Measurements from ENCODE around the gene ARMC6.

The ARMC6 gene

GRCh38 chr19:19052921-19053320 is 19.5 kb downstream of the ARMC6 start:
- in situ Hi-C loops (cut with MboI; ENCODE audit: low sequenced_read_pairs): loop anchor here (10.0 kb wide), 1 partner anchor 302 kb away; no protein-coding TSS in a partner anchor

GRCh38 chr19:19053508-19054314 is 20.3 kb downstream of the ARMC6 start:
- in situ Hi-C loops (cut with MboI; ENCODE audit: low sequenced_read_pairs): loop anchor here (10.0 kb wide), 1 partner anchor 301 kb away; no protein-coding TSS in a partner anchor

- in situ Hi-C loops (cut with MboI; ENCODE audit: low sequenced_read_pairs): loop anchor here (10.0 kb wide), 1 partner anchor 300 kb away; no protein-coding TSS in a partner anchor
Measured at GRCh38 chr19:19054315-19054938, 21.0 kb downstream of the ARMC6 start.

GRCh38 chr19:19054939-19055440 is 21.6 kb downstream of the ARMC6 start:
- in situ Hi-C loops (cut with MboI; ENCODE audit: low sequenced_read_pairs): loop anchor here (10.0 kb wide), 1 partner anchor 300 kb away; no protein-coding TSS in a partner anchor

GRCh38 chr19:19055701-19056100 is 22.3 kb downstream of the ARMC6 start:
- in situ Hi-C loops (cut with MboI; ENCODE audit: low sequenced_read_pairs): loop anchor here (10.0 kb wide), 1 partner anchor 299 kb away; no protein-coding TSS in a partner anchor

GRCh38 chr19:19056636-19057275 is 23.4 kb downstream of the ARMC6 start:
- in situ Hi-C loops (cut with MboI; ENCODE audit: low sequenced_read_pairs): loop anchor here (10.0 kb wide), 1 partner anchor 298 kb away; no protein-coding TSS in a partner anchor

- in situ Hi-C loops (cut with MboI; ENCODE audit: low sequenced_read_pairs): loop anchor here (10.0 kb wide), 1 partner anchor 297 kb away; no protein-coding TSS in a partner anchor
Measured at GRCh38 chr19:19057317-19057716, 23.9 kb downstream of the ARMC6 start.

GRCh38 chr19:19057720-19058119 is 24.3 kb downstream of the ARMC6 start:
- in situ Hi-C loops (cut with MboI; ENCODE audit: low sequenced_read_pairs): loop anchor here (10.0 kb wide), 1 partner anchor 297 kb away; no protein-coding TSS in a partner anchor

- in situ Hi-C loops (cut with MboI; ENCODE audit: low sequenced_read_pairs): loop anchor here (10.0 kb wide), 1 partner anchor 296 kb away; no protein-coding TSS in a partner anchor
Measured at GRCh38 chr19:19059018-19059836, 25.8 kb downstream of the ARMC6 start.

- in situ Hi-C loops (cut with MboI; ENCODE audit: low sequenced_read_pairs): loop anchor here (10.0 kb wide), 1 partner anchor 295 kb away; no protein-coding TSS in a partner anchor
Measured at GRCh38 chr19:19059837-19060611, 26.6 kb downstream of the ARMC6 start.

- in situ Hi-C loops (cut with MboI; ENCODE audit: low sequenced_read_pairs): no loop called here
Measured at GRCh38 chr19:19061506-19061905, 28.1 kb downstream of the ARMC6 start.

GRCh38 chr19:19062454-19063182 is 29.2 kb downstream of the ARMC6 start:
- in situ Hi-C loops (cut with MboI; ENCODE audit: low sequenced_read_pairs): no loop called here

- in situ Hi-C loops (cut with MboI; ENCODE audit: low sequenced_read_pairs): no loop called here
Measured at GRCh38 chr19:19063183-19064097, 30.0 kb downstream of the ARMC6 start, which contains the start of gene SLC25A42. Gene SLC25A42, plus strand, starts transcription at chr19:19063994. Its CDS starts 32,131 bp downstream, at chr19:19096125.

GRCh38 chr19:19064098-19064722 is 30.8 kb downstream of the ARMC6 start:
- in situ Hi-C loops (cut with MboI; ENCODE audit: low sequenced_read_pairs): no loop called here

- in situ Hi-C loops (cut with MboI; ENCODE audit: low sequenced_read_pairs): no loop called here
Measured at GRCh38 chr19:19064811-19065745, 31.7 kb downstream of the ARMC6 start.

All from HL-60/S4 (cell line).